K562 (cell line): ENCODE results near the gene SAMD13. TPM values are rescaled to one million over a fixed set of nuclear protein-coding genes. Genes with fewer than 3 reads are reported as not detected.

Source experiments
- ARID4B ChIP-seq: sonication (generic); formaldehyde crosslinking; IDR thresholded peaks from 2 replicates; pipeline ENCODE4 v1.8.0; 2022; ENCODE audit warnings: mild to moderate bottlenecking, missing genetic modification reagents
- BACH1 ChIP-seq: fragments of 200-800 bp; sonication (Bioruptor generic); IDR thresholded peaks from 2 replicates; pipeline ENCODE4 v1.6.1; 2016; ENCODE audit warnings: missing genetic modification characterization, missing compliant biosample characterization
- BDP1 ChIP-seq: IDR thresholded peaks from 3 replicates; pipeline ENCODE4 v1.6.1; 2011; ENCODE audit not compliant: insufficient read length, insufficient read depth
- BHLHE40 ChIP-seq: IDR thresholded peaks from 2 replicates; pipeline ENCODE4 v1.6.1; 2011; ENCODE audit warnings: low read length, improper control_type of control experiment
- CBX5 ChIP-seq: IDR thresholded peaks from 2 replicates; pipeline ENCODE4 v1.6.1; 2014; ENCODE audit warnings: low read depth, borderline replicate concordance
- EZH2 ChIP-seq: IDR thresholded peaks from 2 replicates; pipeline ENCODE4 v1.6.1; 2012; ENCODE audit warnings: low read depth, mild to moderate bottlenecking, inconsistent platforms, low read length, borderline replicate concordance
- GABPB2 ChIP-seq: fragments of 250-450 bp; sonication (Bioruptor Pico); conservative IDR thresholded peaks from 2 replicates; pipeline ENCODE4 v1.5.1; 2021; ENCODE audit warnings: mild to moderate bottlenecking
- HDAC3 ChIP-seq: fragments of 450-650 bp; IDR thresholded peaks from 2 replicates; pipeline ENCODE4 v1.6.1; 2018; ENCODE audit warnings: borderline replicate concordance, mild to moderate bottlenecking, moderate library complexity; ENCODE audit not compliant: partially characterized antibody
- JUNB ChIP-seq: fragments of 450-650 bp; formaldehyde crosslinking; conservative IDR thresholded peaks from 2 replicates; pipeline ENCODE4 v1.4.0; 2020; ENCODE audit warnings: mild to moderate bottlenecking
- LARP7 ChIP-seq: fragments of 450-650 bp; IDR thresholded peaks from 2 replicates; pipeline ENCODE4 v1.6.1; 2016
- MBD2 ChIP-seq: sonication (generic); IDR thresholded peaks from 2 replicates; pipeline ENCODE4 v1.6.1; 2016; ENCODE audit warnings: low read depth, borderline replicate concordance
- MYBL2 ChIP-seq, 2 experiments: fragments of 450-650 bp in 1 of 2; sonication (generic) in 1 of 2; formaldehyde crosslinking in 1 of 2; IDR thresholded peaks; 2 replicates each; pipeline versions ENCODE4 v1.6.1 to v1.8.1; 2017 to 2022; ENCODE audit warnings: borderline replicate concordance in 1 of 2, inconsistent platforms in 1 of 2, low read depth in 1 of 2, mild to moderate bottlenecking in 1 of 2, missing genetic modification reagents in 1 of 2, moderate library complexity in 1 of 2
- NFE2L1 ChIP-seq: fragments of 450-650 bp; IDR thresholded peaks from 2 replicates; pipeline ENCODE4 v1.6.1; 2016; ENCODE audit warnings: missing genetic modification characterization, low read depth, mild to moderate bottlenecking, missing compliant biosample characterization, moderate library complexity, borderline replicate concordance
- SMAD2 ChIP-seq: fragments of 150-350 bp; IDR thresholded peaks from 2 replicates; pipeline ENCODE4 v1.6.1; 2014; ENCODE audit warnings: low read depth, mild to moderate bottlenecking, low read length
- SMARCB1 ChIP-seq: IDR thresholded peaks from 2 replicates; pipeline ENCODE4 v1.6.1; 2011; ENCODE audit warnings: improper control_type of control experiment, low read depth; ENCODE audit not compliant: insufficient read length
- SNRNP70 ChIP-seq: fragments of 200-400 bp; formaldehyde crosslinking; optimal IDR thresholded peaks from 2 replicates; pipeline ENCODE3; 2017; ENCODE audit warnings: low read depth, low read length
- YBX1 ChIP-seq: fragments of 450-650 bp; IDR thresholded peaks from 2 replicates; pipeline ENCODE4 v1.7.1; 2016; ENCODE audit warnings: mild to moderate bottlenecking
- ZBED1 ChIP-seq: IDR thresholded peaks from 2 replicates; pipeline ENCODE4 v1.6.1; 2014
- ZNF134 ChIP-seq: fragments of 250-450 bp; sonication (Bioruptor Pico); conservative IDR thresholded peaks from 2 replicates; pipeline ENCODE4 v1.4.0; 2020
- ZNF41 ChIP-seq: fragments of 250-450 bp; sonication (Bioruptor Pico); conservative IDR thresholded peaks from 2 replicates; pipeline ENCODE4 v1.4.0; 2020; ENCODE audit warnings: mild to moderate bottlenecking
- ZNF740 ChIP-seq, 3 experiments: fragments of 200-800 bp in 1 of 3; sonication (Bioruptor generic) in 1 of 3; sonication (generic) in 1 of 3; formaldehyde crosslinking in 1 of 3; IDR thresholded peaks; 2 replicates each; pipeline versions ENCODE4 v1.6.1 to v1.8.0; 2016 to 2022; ENCODE audit warnings: mild to moderate bottlenecking in 2 of 3, missing compliant biosample characterization in 2 of 3, missing genetic modification characterization in 2 of 3, missing genetic modification reagents in 1 of 3
- polyA plus RNA-seq, 8 experiments: library from polyadenylated mRNA; depleted of rRNA in 4 of 8; stranded (reverse) in 5 of 8; unstranded in 3 of 8; fragments of >200 nt; fragmentation: Nextera tagmentation in 2 of 8; fragmentation: Illumina TruSeq in 1 of 8; extraction: Ambion mirVana in 2 of 8; extraction: Trizol in 1 of 8; gene quantifications; 2 replicates each; pipeline versions ENCODE4 v1.2.1 to v1.2.3, GENCODE V29; 2011 to 2014; ENCODE audit warnings: inconsistent platforms in 1 of 8, missing spikeins in 1 of 8
- total RNA-seq, 7 experiments: library from RNA; depleted of rRNA in 6 of 7; stranded (reverse); fragments of >200 nt in 6 of 7; fragmentation: Illumina TruSeq in 2 of 7; extraction: Trizol in 2 of 7; gene quantifications; 2 replicates each; pipeline versions ENCODE4 v1.2.1 to v1.2.3, GENCODE V29; 2011 to 2021; ENCODE audit warnings: low replicate concordance in 1 of 7
- TF ChIP-seq, protein P1 (sequence below): fragments of 450-650 bp; IDR thresholded peaks from 2 replicates; pipeline ENCODE4 v1.6.1; 2016

Gene SAMD13
- total and polyA plus RNA-seq, 9 of the 15 experiments (the other 6 are each of a cell fraction or from before 2014, with no cell fraction given) = 0.78 to 2.7 (median 1.00) TPM

GRCh38 chr1:84365225-84366221, 64.0 kb downstream of the SAMD13 start (continued):
- no peak for TF ChIP-seq ARID4B (CRISPR knock-in tag)
- TF ChIP-seq ZNF41 (CRISPR knock-in tag) = no peak
- no peak for TF ChIP-seq CBX5
- no peak for TF ChIP-seq SNRNP70
- 0 out of 2 replicates have a peak, but pooled peaks have one; percentile 45 for TF ChIP-seq JUNB
- TF ChIP-seq MYBL2 (IDR thresholded peaks at IDR 0.05; ENCODE audit: low read depth) = no peak
- no peak for TF ChIP-seq MYBL2 (CRISPR knock-in tag; IDR thresholded peaks at IDR 0.05; ENCODE audit: borderline replicate concordance)
- TF ChIP-seq NFE2L1 (tag) = no peak
- no peak for TF ChIP-seq LARP7
- no peak for TF ChIP-seq BACH1 (tag)
- TF ChIP-seq SMARCB1 = no peak
- TF ChIP-seq ZBED1 = no peak
- TF ChIP-seq, protein P1, sequence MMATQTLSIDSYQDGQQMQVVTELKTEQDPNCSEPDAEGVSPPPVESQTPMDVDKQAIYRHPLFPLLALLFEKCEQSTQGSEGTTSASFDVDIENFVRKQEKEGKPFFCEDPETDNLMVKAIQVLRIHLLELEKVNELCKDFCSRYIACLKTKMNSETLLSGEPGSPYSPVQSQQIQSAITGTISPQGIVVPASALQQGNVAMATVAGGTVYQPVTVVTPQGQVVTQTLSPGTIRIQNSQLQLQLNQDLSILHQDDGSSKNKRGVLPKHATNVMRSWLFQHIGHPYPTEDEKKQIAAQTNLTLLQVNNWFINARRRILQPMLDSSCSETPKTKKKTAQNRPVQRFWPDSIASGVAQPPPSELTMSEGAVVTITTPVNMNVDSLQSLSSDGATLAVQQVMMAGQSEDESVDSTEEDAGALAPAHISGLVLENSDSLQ = 0 out of 2 replicates have a peak, but pooled peaks have one; percentile 21
- TF ChIP-seq BHLHE40 = no peak
- TF ChIP-seq GABPB2 (CRISPR knock-in tag) = no peak
- TF ChIP-seq ZNF134 (CRISPR knock-in tag) = no peak
- no peak for TF ChIP-seq ZNF740 (CRISPR knock-in tag; IDR thresholded peaks at IDR 0.05)
- TF ChIP-seq ZNF740 (tag; IDR thresholded peaks at IDR 0.05) = no peak
- no peak for TF ChIP-seq BDP1
- no peak for TF ChIP-seq EZH2
- TF ChIP-seq YBX1 = no peak
- TF ChIP-seq MBD2 = peak; percentile 6; the same call in 1 of the 2 replicates
- no peak for TF ChIP-seq SMAD2
- no peak for TF ChIP-seq HDAC3
